Subcutaneous adipose tissue (tissue), 4 donors: Measurements from ENCODE around the gene PLD3. TPM values are rescaled to one million over a fixed set of nuclear protein-coding genes. Genes with fewer than 3 reads are reported as not detected.

ENCODE experiments used
- total RNA-seq, 4 donors: library from RNA; depleted of rRNA; stranded (reverse); fragments of >200 nt; gene quantifications; one replicate each; pipeline ENCODE4 v1.1.0, GENCODE V29; 2016
- TF ChIP-seq, protein P1 (sequence below): fragments of 450-650 bp; IDR thresholded peaks from one replicate; pipeline ENCODE4 v1.5.1; 2016; ENCODE audit warnings: low read depth, mild to moderate bottlenecking, control low read depth, antibody characterized with exemption, moderate library complexity

Gene PLD3
- total RNA-seq, 4 donors from 2014 or later: 142 to 1,114 (median 314) TPM

DNA sequence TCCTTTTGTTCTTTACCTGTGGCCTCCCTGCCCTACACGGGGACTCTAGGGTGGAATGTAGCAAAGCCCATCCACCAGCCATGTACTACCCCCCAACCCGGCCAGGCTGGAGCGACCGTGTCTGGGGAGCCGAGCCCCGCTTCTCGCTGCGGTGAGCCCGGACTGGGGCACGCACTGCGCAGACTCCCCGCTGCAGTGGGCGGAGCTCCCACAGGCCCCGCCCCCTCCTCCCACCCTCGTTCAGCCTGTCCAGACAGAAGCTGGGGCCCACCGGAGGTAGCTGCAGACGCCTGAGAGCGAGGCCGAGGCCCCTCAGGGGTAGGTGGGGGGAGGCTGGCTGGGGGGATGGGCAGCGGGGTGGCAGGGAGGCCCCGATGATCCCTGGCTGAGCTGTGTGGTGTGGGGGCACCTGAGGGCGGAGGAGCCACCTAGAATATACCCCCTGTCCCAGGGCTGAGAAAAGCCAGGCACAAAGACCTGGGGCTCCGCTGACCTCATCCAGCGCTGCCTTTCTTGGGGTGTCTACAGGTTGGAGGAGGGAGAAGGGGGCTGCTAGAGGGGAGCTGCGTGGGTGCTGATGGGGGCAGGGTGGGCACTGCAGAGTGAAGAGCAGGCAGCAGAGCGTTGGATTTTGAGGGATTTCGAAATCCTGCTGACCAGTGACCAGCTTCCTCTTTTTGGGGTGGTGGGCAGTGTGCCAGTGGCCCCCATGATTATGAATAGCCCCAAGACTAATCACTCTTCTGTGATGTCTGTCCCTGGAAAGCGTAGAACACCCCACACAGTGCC is 17.3 kb downstream of the PLD3 start:
- TF ChIP-seq, protein P1, sequence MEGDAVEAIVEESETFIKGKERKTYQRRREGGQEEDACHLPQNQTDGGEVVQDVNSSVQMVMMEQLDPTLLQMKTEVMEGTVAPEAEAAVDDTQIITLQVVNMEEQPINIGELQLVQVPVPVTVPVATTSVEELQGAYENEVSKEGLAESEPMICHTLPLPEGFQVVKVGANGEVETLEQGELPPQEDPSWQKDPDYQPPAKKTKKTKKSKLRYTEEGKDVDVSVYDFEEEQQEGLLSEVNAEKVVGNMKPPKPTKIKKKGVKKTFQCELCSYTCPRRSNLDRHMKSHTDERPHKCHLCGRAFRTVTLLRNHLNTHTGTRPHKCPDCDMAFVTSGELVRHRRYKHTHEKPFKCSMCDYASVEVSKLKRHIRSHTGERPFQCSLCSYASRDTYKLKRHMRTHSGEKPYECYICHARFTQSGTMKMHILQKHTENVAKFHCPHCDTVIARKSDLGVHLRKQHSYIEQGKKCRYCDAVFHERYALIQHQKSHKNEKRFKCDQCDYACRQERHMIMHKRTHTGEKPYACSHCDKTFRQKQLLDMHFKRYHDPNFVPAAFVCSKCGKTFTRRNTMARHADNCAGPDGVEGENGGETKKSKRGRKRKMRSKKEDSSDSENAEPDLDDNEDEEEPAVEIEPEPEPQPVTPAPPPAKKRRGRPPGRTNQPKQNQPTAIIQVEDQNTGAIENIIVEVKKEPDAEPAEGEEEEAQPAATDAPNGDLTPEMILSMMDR: no peak

DNA sequence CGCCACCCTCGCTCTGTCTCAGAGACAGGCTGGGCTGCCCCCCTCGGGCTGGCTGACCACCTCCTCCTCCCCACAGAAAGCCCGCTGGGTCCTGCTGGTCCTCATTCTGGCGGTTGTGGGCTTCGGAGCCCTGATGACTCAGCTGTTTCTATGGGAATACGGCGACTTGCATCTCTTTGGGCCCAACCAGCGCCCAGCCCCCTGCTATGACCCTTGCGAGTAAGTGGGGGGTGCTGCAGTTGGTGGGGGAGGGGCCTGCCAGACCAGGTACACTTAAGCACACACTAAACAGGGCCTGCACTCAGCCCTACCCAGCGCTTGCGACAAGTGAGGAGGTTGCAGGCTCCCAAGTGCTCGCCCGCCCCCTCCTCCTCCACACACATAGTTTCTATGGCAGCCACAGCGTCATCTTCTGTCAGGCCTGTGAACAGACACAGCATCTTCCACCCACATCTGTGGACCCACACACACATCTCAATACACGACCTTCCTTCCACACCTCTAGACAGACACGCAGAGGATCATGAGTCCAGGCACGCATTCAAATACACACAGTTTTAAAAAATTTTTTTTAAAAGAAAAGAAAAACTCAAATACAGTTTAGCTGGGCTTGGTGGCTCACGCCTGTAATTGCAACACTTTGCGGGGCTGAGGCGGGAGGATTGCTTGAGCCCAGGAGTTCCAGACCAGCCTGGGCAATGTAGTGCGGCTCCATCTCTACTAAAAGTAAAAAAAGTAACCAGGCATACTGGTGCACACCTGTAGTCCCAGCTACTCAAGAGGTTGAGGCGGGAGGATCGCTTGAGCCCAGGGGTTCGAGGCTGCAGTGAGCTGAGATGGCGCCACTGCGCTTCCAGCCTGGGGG is 18.4 kb downstream of the PLD3 start:
- TF ChIP-seq, protein P1: no peak

DNA sequence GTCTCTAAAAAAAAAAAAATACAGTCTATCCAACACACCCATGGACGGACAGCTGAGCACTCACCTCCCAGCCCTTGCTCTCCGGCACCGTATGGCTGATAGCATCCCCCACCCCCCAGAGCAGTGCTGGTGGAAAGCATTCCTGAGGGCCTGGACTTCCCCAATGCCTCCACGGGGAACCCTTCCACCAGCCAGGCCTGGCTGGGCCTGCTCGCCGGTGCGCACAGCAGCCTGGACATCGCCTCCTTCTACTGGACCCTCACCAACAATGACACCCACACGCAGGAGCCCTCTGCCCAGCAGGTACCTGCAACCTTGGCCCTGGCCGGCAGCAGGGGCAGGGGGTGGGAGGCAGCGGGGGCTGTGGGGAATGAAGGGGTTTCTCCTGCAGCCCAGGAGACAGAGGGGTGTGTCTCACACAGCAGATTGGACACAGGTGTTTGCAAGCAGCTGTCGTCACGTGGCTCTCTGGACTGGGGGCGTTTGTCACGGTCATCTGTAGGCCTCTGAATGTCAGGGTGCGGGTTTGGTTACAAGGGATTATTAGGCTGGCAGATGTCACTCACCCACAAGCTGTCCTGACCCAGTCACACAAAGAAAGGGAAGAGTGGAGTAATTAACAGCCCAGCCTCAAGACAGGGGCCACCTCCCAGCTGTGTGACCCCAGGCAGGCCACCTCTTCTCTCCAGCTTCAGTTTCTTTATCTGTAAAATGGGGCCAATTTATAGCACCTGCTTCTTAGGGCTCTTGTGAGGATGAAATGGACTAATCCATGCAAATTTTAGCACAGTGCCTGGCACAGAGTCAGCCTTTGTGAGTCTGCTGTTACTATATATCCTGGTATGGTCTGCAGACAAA is 19.3 kb downstream of the PLD3 start:
- TF ChIP-seq, protein P1: no peak

DNA sequence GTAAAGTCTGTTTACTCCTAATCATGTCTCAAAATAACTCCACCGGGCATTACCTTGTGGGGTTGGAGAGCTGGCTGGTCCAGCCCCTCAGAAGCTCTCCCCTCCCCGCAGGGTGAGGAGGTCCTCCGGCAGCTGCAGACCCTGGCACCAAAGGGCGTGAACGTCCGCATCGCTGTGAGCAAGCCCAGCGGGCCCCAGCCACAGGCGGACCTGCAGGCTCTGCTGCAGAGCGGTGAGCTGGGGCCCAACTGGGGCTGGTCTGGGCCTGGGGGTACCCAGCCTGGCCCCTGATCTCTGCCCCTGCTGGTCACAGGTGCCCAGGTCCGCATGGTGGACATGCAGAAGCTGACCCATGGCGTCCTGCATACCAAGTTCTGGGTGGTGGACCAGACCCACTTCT is 21.3 kb downstream of the PLD3 start:
- TF ChIP-seq, protein P1: no peak

DNA sequence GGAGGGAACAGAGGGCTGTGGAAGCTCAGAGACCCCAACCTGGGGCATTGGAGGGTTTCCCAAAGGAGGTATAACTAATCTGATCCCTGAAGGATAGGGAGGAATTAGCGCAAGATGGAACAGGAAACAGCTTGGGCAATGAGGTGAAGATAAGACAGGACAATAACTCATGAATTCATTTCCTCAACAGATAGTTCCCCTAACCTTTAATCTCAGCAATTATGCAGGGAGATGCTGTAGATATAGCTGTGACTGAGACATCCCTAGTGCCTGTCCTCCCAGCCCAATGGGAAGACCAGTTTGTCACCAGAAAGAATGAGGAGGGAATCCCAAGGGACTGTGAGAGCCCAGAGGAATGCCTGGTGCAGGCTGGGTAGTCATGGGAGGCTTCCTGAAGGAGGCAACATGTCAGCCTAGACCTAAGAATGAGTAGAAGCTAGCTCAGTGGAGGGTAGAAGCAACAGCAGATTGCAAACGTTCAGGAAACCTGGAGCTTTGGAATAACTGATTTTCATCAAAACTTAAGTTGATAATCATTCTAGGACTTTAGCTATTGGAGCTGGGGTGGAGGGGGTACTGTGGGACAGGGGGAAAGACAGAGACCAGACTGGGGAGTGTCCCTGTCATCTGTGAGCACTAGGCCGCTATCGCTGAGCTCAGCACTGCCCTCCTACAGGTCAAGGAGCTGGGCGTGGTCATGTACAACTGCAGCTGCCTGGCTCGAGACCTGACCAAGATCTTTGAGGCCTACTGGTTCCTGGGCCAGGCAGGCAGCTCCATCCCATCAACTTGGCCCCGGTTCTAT is 22.7 kb downstream of the PLD3 start:
- TF ChIP-seq, protein P1: no peak

DNA sequence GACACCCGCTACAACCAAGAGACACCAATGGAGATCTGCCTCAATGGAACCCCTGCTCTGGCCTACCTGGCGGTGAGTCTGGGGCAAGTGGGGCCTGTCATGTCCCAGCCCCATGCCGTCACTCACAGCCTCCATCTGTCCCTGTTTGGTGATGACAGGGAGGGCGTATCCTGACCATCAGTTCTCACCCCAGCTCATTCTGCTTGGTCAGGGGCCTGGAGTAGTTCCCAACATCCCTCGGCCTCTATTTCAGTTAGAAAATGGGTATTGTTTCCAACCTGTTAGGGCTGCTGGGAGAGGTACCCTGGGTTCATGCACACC is 23.3 kb downstream of the PLD3 start:
- TF ChIP-seq, protein P1: no peak
